ENCODE measurements around the gene CCT2.

GRCh38 chr12:69623970-69624369 is 38.7 kb downstream of the CCT2 start:
- TF ChIP-seq CTCF (IDR thresholded peaks at IDR 0.05) (no peak), POLR2A (IDR thresholded peaks at IDR 0.05) (no peak)

Data from esophagus squamous epithelium (tissue), 4 donors.